HepG2 (cell line): ENCODE measurements around the gene KCTD1. TPM values are rescaled to one million over a fixed set of nuclear protein-coding genes. Genes with fewer than 3 reads are reported as not detected.

ENCODE experiments used
- ATAC-seq: fragments of 200-7000 bp; cut with Tn5 transposase; 3 replicates; pipeline ENCODE4 v1.9.1; 2020; ENCODE audit warnings: mild to moderate bottlenecking, moderate library complexity
- BruUV-seq: library from RNA; stranded (reverse); fragments of 400-500 nt; replicated peaks from 2 replicates; lab custom pipeline; 2021; lab: Mats Ljungman, UMichigan
- CTCF ChIA-PET: fragments of 300-600 bp; formaldehyde crosslinking; extraction: SDS; loops from one replicate; lab custom pipeline; 2021; ENCODE audit warnings: low total read pairs, inconsistent platforms, low intra/inter-chr PET ratio; lab: Yijun Ruan, JAX
- POLR2A ChIA-PET: fragments of 350-600 bp; sonication (Branson Sonifier 250); formaldehyde crosslinking; loops from one replicate; lab custom pipeline; 2020; ENCODE audit warnings: antibody characterized with exemption, inconsistent platforms; lab: Yijun Ruan, JAX
- DNase-seq: peaks from one replicate; pipeline ENCODE4 v3.0.0-alpha.2; 2015; ENCODE audit warnings: low spot score
- FAIRE-seq: peaks from 3 replicates; lab custom pipeline; 2011; peaks lifted over from hg19 to GRCh38; lab: Jason Lieb, UNC
- H2AFZ ChIP-seq: one replicate; pipeline ENCODE4 v1.6.1; 2011; ENCODE audit warnings: low read length, inconsistent platforms
- H3K27ac ChIP-seq: fragments of 300-600 bp; 3 replicates; pipeline ENCODE4 v1.8.0; 2011; ENCODE audit warnings: mixed run types, mild to moderate bottlenecking, mixed read lengths, low read length, inconsistent platforms; ENCODE audit not compliant: insufficient read depth; ENCODE audit errors: extremely low read length
- H3K27me3 ChIP-seq, 2 experiments: fragments of 200-600 bp in 1 of 2; 2 replicates in 1 of 2; 3 replicates in 1 of 2; pipeline versions ENCODE4 v1.6.0 to v1.8.0; 2011; ENCODE audit warnings: low read length in 2 of 2, mild to moderate bottlenecking in 2 of 2, moderate library complexity in 2 of 2, inconsistent platforms in 1 of 2; ENCODE audit not compliant: insufficient read depth in 2 of 2, control insufficient read depth in 1 of 2
- H3K36me3 ChIP-seq, 2 experiments: fragments of 200-600 bp in 1 of 2; replicated peaks in 1 of 2; 2 replicates in 1 of 2; 3 replicates in 1 of 2; pipeline versions ENCODE4 v1.5.1 to v1.8.0; 2011; ENCODE audit warnings: low read length in 2 of 2, inconsistent platforms in 1 of 2; ENCODE audit not compliant: insufficient read depth in 2 of 2, control insufficient read depth in 1 of 2
- H3K4me1 ChIP-seq: 2 replicates; pipeline ENCODE4 v1.5.1; 2012; ENCODE audit warnings: low read length, inconsistent platforms; ENCODE audit not compliant: insufficient read depth
- H3K4me2 ChIP-seq: 2 replicates; pipeline ENCODE4 v1.6.0; 2011; ENCODE audit warnings: low read depth, low read length, inconsistent platforms
- H3K4me3 ChIP-seq, 3 experiments: fragments of 200-600 bp in 1 of 3; sonication (generic), shearing (Covaris generic) in 1 of 3; replicated peaks in 1 of 3; 2 replicates each; pipeline ENCODE4 v1.5.1; 2011 to 2016; ENCODE audit warnings: low read length in 3 of 3, inconsistent platforms in 2 of 3, low read depth in 2 of 3, mild to moderate bottlenecking in 2 of 3, control low read depth in 1 of 3, mixed read lengths in 1 of 3; ENCODE audit not compliant: insufficient read depth in 1 of 3
- H3K79me2 ChIP-seq: one replicate; pipeline ENCODE4 v1.6.1; 2011; ENCODE audit warnings: low read length, inconsistent platforms; ENCODE audit not compliant: insufficient read depth
- H3K9ac ChIP-seq: 2 replicates; pipeline ENCODE4 v1.6.0; 2011; ENCODE audit warnings: mild to moderate bottlenecking, low read depth, low read length, inconsistent platforms; ENCODE audit not compliant: insufficient read depth
- H3K9me3 ChIP-seq: 2 replicates; pipeline ENCODE4 v1.5.1; 2012; ENCODE audit warnings: mild to moderate bottlenecking, low read length
- H4K20me1 ChIP-seq: 2 replicates; pipeline ENCODE4 v1.6.0; 2011; ENCODE audit warnings: inconsistent platforms, mild to moderate bottlenecking, low read length, moderate library complexity; ENCODE audit not compliant: insufficient read depth
- CBX2 ChIP-seq, 2 experiments: fragments of 200-600 bp in 1 of 2; sonication (generic); formaldehyde crosslinking in 1 of 2; IDR thresholded peaks; 2 replicates each; pipeline versions ENCODE4 v1.7.0 to v1.8.1; 2018 to 2022; ENCODE audit warnings: low read depth in 2 of 2, low read length in 1 of 2, mild to moderate bottlenecking in 1 of 2, missing genetic modification reagents in 1 of 2
- PITX1 ChIP-seq: sonication (generic); formaldehyde crosslinking; IDR thresholded peaks from 2 replicates; pipeline ENCODE4 v1.5.1; 2020; ENCODE audit warnings: mild to moderate bottlenecking, missing genetic modification reagents
- RFX1 ChIP-seq: fragments of 450-650 bp; IDR thresholded peaks from 2 replicates; pipeline ENCODE4 v1.6.1; 2017
- TOPORS ChIP-seq: sonication (generic); formaldehyde crosslinking; IDR thresholded peaks from 2 replicates; pipeline ENCODE4 v1.8.0; 2023; ENCODE audit warnings: mild to moderate bottlenecking, missing genetic modification reagents
- WGBS: methylation state at CpG from one replicate; pipeline ENCODE4 v1.1.6; 2017; ENCODE audit warnings: low lambda C conversion rate; 5-methylcytosine and 5-hydroxymethylcytosine counted together
- in situ Hi-C: cut with HindIII; loops from 2 replicates; pipeline ENCODE4 v1.10.0; 2017; ENCODE audit warnings: low pct_unique_long_range_greater_than_20kb; ENCODE audit not compliant: extremely low pct_ligation_motif_present
- intact Hi-C: fragments of 100-400 bp; cut with micrococcal nuclease; formaldehyde crosslinking; loops from one replicate; pipeline ENCODE4 v1.10.0; 2022; ENCODE audit not compliant: unreplicated experiment
- polyA plus RNA-seq, 8 experiments: library from polyadenylated mRNA; depleted of rRNA in 3 of 8; stranded (reverse) in 7 of 8; unstranded in 1 of 8; fragments of >200 nt; fragmentation: Illumina TruSeq in 4 of 8; extraction: Trizol in 4 of 8; gene quantifications; 2 replicates each; pipeline versions ENCODE4 v1.2.1 to v1.2.3, GENCODE V29; 2011 to 2016; ENCODE audit warnings: low read depth in 4 of 8, missing spikeins in 1 of 8, mixed read lengths in 1 of 8; ENCODE audit not compliant: insufficient read depth in 1 of 8
- total RNA-seq, 5 experiments: library from RNA; depleted of rRNA; stranded (reverse); fragments of >200 nt; fragmentation: Illumina TruSeq; extraction: Trizol; gene quantifications; 2 replicates each; pipeline ENCODE4 v1.2.3, GENCODE V29; 2016; ENCODE audit warnings: low read depth in 1 of 5
- TF ChIP-seq, protein P1 (sequence below): sonication (generic); formaldehyde crosslinking; IDR thresholded peaks from 2 replicates; pipeline ENCODE4 v1.5.1; 2020; ENCODE audit warnings: mild to moderate bottlenecking, missing genetic modification reagents, moderate library complexity
- TF ChIP-seq, protein P2 (sequence below): sonication (generic); formaldehyde crosslinking; IDR thresholded peaks from 2 replicates; pipeline ENCODE4 v1.4.0; 2020; ENCODE audit warnings: missing genetic modification reagents, borderline replicate concordance

The KCTD1 gene
- total and polyA plus RNA-seq, 2 of the 13 experiments (the other 11 are each of a cell fraction or from before 2014, with no cell fraction given): 2.7 to 6.8 TPM

DNA sequence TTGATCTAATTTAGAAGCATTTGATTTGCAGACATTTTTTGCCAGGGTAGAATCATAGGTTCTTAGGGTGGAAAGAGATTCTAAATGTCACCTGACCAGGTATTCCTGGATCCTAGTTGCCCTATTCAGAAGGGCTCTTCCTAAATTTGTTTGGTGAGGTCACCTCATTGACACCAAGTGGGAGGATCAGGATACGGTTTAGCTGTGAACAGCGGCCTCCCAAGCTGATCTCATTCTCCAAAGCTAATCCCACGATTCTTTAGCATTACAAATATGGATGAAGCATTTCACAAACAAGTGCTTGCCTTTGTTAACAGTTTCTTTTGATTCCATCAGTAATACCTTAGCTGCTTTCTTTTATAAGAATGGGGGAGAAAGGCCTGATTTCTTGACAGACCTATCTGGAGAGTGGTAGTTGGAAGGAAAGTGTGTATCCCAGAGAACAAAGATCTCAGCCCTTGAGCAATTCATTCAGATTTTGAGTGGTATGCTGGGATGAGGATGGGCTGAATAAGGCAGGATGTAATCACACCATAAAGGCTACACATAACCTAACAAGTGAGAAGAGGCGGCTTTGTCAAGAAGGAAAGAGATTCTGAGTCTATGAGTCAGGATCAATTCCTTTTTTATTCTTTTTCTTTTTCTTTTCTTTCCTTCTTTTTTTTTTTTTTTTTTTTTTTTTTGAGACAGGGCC lies 16.6 kb downstream of the KCTD1 start:
- intact Hi-C loops (no loop called here), in situ Hi-C loops (loop anchor here (25.0 kb wide), 1 partner anchor 94 kb away; no protein-coding TSS in a partner anchor)
- TF ChIP-seq RFX1 (no peak), TOPORS (CRISPR knock-in tag) (no peak), CBX2 (IDR thresholded peaks at IDR 0.05; ENCODE audit: low read depth, low read length) (no peak), CBX2 (CRISPR knock-in tag; IDR thresholded peaks at IDR 0.05; ENCODE audit: low read depth) (no peak), PITX1 (no peak)
- TF ChIP-seq, protein P1, sequence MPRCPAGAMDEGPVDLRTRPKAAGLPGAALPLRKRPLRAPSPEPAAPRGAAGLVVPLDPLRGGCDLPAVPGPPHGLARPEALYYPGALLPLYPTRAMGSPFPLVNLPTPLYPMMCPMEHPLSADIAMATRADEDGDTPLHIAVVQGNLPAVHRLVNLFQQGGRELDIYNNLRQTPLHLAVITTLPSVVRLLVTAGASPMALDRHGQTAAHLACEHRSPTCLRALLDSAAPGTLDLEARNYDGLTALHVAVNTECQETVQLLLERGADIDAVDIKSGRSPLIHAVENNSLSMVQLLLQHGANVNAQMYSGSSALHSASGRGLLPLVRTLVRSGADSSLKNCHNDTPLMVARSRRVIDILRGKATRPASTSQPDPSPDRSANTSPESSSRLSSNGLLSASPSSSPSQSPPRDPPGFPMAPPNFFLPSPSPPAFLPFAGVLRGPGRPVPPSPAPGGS (CRISPR knock-in tag): no peak
- TF ChIP-seq, protein P2, sequence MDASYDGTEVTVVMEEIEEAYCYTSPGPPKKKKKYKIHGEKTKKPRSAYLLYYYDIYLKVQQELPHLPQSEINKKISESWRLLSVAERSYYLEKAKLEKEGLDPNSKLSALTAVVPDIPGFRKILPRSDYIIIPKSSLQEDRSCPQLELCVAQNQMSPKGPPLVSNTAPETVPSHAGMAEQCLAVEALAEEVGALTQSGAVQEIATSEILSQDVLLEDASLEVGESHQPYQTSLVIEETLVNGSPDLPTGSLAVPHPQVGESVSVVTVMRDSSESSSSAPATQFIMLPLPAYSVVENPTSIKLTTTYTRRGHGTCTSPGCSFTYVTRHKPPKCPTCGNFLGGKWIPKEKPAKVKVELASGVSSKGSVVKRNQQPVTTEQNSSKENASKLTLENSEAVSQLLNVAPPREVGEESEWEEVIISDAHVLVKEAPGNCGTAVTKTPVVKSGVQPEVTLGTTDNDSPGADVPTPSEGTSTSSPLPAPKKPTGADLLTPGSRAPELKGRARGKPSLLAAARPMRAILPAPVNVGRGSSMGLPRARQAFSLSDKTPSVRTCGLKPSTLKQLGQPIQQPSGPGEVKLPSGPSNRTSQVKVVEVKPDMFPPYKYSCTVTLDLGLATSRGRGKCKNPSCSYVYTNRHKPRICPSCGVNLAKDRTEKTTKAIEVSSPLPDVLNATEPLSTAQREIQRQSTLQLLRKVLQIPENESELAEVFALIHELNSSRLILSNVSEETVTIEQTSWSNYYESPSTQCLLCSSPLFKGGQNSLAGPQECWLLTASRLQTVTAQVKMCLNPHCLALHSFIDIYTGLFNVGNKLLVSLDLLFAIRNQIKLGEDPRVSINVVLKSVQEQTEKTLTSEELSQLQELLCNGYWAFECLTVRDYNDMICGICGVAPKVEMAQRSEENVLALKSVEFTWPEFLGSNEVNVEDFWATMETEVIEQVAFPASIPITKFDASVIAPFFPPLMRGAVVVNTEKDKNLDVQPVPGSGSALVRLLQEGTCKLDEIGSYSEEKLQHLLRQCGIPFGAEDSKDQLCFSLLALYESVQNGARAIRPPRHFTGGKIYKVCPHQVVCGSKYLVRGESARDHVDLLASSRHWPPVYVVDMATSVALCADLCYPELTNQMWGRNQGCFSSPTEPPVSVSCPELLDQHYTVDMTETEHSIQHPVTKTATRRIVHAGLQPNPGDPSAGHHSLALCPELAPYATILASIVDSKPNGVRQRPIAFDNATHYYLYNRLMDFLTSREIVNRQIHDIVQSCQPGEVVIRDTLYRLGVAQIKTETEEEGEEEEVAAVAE (CRISPR knock-in tag): no peak
- H3K9ac ChIP-seq: no peak overlapping the region
- no peak overlapping the region for H2AFZ ChIP-seq
- H3K9me3 ChIP-seq: no peaks in the 10 kb centered on the region
- H3K4me1 ChIP-seq: peaks cover 14% of the 10 kb centered on the region
- WGBS: 78% methylated on average over 4 of the region's 4 CpGs
- H4K20me1 ChIP-seq: no peaks in the 10 kb centered on the region
- no peaks in the 10 kb centered on the region for H3K27me3 ChIP-seq
- BruUV-seq: no TSS peak
- FAIRE-seq: no peak
- H3K4me3 ChIP-seq: no peak overlapping the region
- ATAC-seq: no peak
- H3K27ac ChIP-seq: no peak overlapping the region
- POLR2A ChIA-PET: no interaction called here
- H3K36me3 ChIP-seq: no peaks in the 10 kb centered on the region
- no peaks in the 10 kb centered on the region for H3K79me2 ChIP-seq
- DNase-seq: no peak
- CTCF ChIA-PET: no interaction called here
- no peak overlapping the region for H3K4me2 ChIP-seq
